NCI-H1930 (cell line): ENCODE results near the gene TIGD1.
"Not testable (repeated sequence)": the region's sequence is repeated elsewhere in the genome, so short reads cannot be mapped to it uniquely, and the experiment has no call there.

Experiments
- DNase-seq, 2 experiments: peaks; one replicate each; lab custom pipeline; 2025; lab: John Stamatoyannopoulos, UW

TIGD1 gene

GRCh38 chr2:232539298-232540231 is 10.8 kb downstream of the TIGD1 start, which contains the start of gene CHRNG:
Gene CHRNG (plus strand): TSS chr2:232539692. CDS start chr2:232539748, 56 bp downstream.
- DNase-seq: no peak

DNA sequence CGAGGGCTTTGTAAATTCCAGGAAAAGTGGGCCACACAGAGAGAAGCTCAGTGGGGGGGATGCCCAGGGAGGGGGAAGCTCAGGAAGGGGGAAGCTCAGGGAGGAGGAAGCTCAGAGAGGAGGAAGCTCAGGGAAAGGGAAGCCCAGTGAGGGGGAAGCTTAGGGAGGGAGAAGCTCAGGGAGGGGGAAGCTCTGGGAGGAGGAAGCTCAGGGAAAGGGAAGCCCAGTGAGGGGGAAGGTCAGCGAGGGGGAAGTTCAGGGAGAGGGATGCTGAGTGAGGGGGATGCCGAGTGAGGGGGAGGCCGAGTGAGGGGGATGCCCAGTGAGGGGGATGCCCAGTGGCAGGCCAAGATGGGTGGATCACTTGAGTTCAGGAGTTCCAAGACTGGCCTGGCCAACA is 11.7 kb downstream of the TIGD1 start:
- DNase-seq: no peak

- DNase-seq: no peak
Measured at GRCh38 chr2:232537499-232537898, 12.9 kb downstream of the TIGD1 start.

- peak in 1 of 2 experiments; percentile 11 for DNase-seq
Measured at GRCh38 chr2:232537079-232537478, 13.3 kb downstream of the TIGD1 start.

GRCh38 chr2:232535761-232536530 is 14.4 kb downstream of the TIGD1 start:
- no peak for DNase-seq

GRCh38 chr2:232534940-232535651 is 15.3 kb downstream of the TIGD1 start:
- no peak for DNase-seq

- DNase-seq: no peak
Measured at GRCh38 chr2:232533944-232534710, 16.2 kb downstream of the TIGD1 start.

DNA sequence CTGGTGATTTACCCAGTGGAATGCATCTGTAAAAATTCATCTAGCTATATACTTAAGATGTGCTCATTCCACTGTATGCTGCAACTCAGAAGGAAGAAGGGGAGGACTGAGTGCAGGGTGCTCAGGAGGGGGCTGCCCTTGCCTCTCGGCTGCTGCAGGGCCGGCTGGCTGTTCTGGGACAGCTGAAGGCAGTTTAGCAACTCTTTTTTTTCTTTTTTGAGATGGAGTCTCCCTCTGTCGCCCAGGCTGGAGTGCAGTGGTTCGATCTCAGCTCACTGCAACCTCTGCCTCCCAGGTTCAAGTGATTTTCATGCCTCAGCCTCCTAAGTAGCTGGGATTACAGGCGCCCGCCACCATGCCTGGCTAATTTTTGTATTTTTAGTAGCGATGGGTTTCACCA is 17.5 kb downstream of the TIGD1 start:
- not testable (repeated sequence) for DNase-seq

DNA sequence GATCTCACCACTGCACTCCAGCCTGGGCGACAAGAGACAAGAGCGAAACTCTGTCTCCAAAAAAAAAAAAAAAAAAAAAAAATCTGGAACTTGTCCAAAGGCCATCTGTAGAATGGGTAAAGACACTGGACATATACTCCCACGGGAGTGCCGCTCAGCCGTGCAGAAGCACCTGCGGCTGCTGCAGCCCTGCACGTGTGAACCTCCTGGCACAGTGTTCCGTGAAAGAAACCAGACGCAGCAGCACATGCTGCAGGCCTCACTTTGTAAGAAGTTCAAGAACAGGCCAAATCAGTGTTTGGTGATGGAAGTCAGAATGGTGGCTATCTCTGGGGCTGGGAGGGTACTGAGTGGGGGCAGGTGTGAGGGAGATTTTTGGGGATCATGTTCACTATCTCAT is 17.9 kb downstream of the TIGD1 start:
- DNase-seq: no peak

- no peak for DNase-seq
Measured at GRCh38 chr2:232530626-232531260, 19.6 kb downstream of the TIGD1 start.

GRCh38 chr2:232529806-232530547 is 20.4 kb downstream of the TIGD1 start:
- DNase-seq: no peak

DNA sequence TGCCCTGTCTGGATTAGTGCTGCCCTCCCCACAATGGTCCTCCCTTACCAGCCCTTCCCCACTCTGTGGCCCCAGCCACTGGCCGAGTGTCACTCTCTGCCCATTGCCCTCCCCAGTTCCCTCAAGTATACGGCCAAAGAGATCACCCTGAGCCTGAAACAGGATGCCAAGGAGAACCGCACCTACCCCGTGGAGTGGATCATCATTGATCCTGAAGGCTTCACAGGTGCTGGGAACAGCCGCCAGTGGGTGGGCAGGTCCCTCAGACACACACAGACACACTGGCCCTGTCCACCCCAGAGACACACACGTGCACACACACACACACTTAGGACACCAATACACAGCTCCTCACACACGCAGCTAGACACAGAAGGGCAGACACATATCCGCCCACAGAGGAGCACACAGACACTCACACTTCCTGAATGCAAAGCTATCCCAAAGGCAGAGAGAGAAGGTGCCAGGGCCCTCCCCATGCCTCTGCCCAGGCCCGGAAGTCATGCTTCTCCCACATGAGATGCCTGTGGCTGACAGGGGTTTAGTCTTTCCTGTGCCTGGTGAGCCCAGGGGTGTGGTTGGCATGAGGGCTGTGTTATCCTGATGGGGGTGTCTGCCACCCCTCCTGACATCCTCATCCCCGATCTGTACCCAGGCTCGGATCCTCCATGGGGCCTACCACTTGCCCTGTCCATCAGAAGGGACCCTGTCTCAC is 21.5 kb downstream of the TIGD1 start:
- no peak for DNase-seq

GRCh38 chr2:232527905-232528470 is 22.4 kb downstream of the TIGD1 start:
- no peak for DNase-seq

- DNase-seq: no peak
Measured at GRCh38 chr2:232526372-232526941, 23.9 kb downstream of the TIGD1 start.

GRCh38 chr2:232525791-232526371 is 24.5 kb downstream of the TIGD1 start, which contains the start of gene CHRND:
Gene CHRND (plus strand): TSS chr2:232526160. CDS start chr2:232526216, 56 bp downstream.
- DNase-seq: no peak

DNA sequence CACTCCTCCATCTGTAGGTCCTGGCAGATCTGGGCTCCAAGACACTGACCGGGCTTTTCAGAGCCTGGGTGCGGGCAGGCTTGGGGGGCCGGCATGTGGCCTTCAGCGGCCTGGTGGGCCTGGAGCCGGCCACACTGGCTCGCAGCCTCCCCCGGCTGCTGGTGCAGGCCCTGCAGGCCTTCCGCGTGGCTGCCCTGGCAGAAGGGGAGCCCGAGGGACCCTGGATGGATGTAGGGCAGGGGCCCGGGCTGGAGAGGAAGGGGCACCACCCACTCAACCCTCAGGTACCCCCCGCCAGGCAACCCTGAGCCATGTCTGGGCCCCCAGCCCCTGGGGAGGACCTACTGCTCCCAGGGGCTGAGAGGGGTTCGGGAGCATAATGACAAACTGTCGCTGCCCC is 25.2 kb downstream of the TIGD1 start:
- DNase-seq: no peak

- DNase-seq: no peak
Measured at GRCh38 chr2:232524771-232525170, 25.6 kb downstream of the TIGD1 start.
